Measurements from ENCODE around the gene ALDH1A2. TPM values are rescaled to one million over a fixed set of nuclear protein-coding genes. Genes with fewer than 3 reads are reported as not detected.

The ALDH1A2 gene
- total RNA-seq, 1 experiment from 2014 or later: 0.98 TPM

DNA sequence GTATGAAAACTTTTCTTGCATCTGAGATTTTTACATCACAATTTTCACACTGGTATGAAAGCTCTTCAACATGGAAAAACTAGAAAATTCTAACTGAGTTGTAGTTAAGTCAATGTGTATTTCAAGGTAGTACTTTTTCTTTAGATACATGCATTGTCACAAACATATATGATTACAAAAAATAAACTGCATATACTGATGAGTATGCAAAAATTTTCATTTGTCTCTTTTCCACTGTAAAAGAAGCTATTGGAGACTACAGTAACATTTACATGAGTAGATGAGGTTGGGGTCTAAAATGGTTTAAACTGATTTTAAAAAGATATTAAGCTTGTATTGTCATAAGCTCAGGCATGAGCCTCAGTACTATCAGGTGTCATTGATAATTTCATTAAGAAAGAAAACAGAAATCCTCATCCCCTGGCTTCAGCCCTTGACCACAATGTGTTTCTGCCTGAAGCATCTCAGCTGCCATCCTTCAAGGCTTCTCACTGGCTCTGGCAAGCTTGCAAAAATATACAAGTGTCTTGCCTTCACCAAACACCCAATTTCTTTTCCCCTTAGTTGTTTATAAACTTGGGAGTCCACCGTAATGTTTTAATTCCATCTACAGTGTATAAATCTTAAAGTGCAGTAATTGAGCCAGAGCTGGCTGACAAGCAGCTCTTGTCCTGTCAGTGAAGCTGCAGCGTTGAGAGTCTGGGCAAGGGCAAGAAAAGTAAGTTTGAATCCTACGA lies 71.9 kb downstream of the ALDH1A2 start:
- Histone ChIP-seq H3K4me3 (ENCODE audit: low read depth in 2 of 2, low read length in 2 of 2) (no peak overlapping the region), H3K36me3 (ENCODE audit: control insufficient read depth, insufficient read depth, low read length) (no peaks in the 10 kb centered on the region), H3K27ac (ENCODE audit: low read length) (no peak overlapping the region), H3K4me1 (ENCODE audit: control insufficient read depth, insufficient read depth, low read length) (no peaks in the 10 kb centered on the region), H3K9me3 (ENCODE audit: control insufficient read depth, insufficient read depth, low read depth, low read length) (no peaks in the 10 kb centered on the region), H3K27me3 (ENCODE audit: control insufficient read depth, insufficient read depth, low read length) (peaks cover 8% of the 10 kb centered on the region)
- BruUV-seq (replicated peaks): no TSS peak
- POLR2A ChIA-PET: no interaction called here
- ATAC-seq (no peak), DNase-seq (ENCODE audit: low read depth, low spot score) (no peak)
- CTCF ChIA-PET: no interaction called here
- TF ChIP-seq, protein P1, sequence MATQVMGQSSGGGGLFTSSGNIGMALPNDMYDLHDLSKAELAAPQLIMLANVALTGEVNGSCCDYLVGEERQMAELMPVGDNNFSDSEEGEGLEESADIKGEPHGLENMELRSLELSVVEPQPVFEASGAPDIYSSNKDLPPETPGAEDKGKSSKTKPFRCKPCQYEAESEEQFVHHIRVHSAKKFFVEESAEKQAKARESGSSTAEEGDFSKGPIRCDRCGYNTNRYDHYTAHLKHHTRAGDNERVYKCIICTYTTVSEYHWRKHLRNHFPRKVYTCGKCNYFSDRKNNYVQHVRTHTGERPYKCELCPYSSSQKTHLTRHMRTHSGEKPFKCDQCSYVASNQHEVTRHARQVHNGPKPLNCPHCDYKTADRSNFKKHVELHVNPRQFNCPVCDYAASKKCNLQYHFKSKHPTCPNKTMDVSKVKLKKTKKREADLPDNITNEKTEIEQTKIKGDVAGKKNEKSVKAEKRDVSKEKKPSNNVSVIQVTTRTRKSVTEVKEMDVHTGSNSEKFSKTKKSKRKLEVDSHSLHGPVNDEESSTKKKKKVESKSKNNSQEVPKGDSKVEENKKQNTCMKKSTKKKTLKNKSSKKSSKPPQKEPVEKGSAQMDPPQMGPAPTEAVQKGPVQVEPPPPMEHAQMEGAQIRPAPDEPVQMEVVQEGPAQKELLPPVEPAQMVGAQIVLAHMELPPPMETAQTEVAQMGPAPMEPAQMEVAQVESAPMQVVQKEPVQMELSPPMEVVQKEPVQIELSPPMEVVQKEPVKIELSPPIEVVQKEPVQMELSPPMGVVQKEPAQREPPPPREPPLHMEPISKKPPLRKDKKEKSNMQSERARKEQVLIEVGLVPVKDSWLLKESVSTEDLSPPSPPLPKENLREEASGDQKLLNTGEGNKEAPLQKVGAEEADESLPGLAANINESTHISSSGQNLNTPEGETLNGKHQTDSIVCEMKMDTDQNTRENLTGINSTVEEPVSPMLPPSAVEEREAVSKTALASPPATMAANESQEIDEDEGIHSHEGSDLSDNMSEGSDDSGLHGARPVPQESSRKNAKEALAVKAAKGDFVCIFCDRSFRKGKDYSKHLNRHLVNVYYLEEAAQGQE (IDR thresholded peaks at IDR 0.05; ENCODE audit: insufficient read depth in 1 of 2, low read depth in 2 of 2, low read length in 1 of 2): no peak
- TF ChIP-seq, protein P2, sequence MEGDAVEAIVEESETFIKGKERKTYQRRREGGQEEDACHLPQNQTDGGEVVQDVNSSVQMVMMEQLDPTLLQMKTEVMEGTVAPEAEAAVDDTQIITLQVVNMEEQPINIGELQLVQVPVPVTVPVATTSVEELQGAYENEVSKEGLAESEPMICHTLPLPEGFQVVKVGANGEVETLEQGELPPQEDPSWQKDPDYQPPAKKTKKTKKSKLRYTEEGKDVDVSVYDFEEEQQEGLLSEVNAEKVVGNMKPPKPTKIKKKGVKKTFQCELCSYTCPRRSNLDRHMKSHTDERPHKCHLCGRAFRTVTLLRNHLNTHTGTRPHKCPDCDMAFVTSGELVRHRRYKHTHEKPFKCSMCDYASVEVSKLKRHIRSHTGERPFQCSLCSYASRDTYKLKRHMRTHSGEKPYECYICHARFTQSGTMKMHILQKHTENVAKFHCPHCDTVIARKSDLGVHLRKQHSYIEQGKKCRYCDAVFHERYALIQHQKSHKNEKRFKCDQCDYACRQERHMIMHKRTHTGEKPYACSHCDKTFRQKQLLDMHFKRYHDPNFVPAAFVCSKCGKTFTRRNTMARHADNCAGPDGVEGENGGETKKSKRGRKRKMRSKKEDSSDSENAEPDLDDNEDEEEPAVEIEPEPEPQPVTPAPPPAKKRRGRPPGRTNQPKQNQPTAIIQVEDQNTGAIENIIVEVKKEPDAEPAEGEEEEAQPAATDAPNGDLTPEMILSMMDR (IDR thresholded peaks at IDR 0.05): no peak
- TF ChIP-seq SIN3A (IDR thresholded peaks at IDR 0.05; ENCODE audit: borderline replicate concordance, insufficient read depth, low read depth, low read length) (no peak), POLR2AphosphoS5 (IDR thresholded peaks at IDR 0.05; ENCODE audit: low read depth, low read length) (no peak), TCF7L2 (IDR thresholded peaks at IDR 0.05; ENCODE audit: low read depth, low read length) (no peak)
- intact Hi-C loops (cut with micrococcal nuclease; ENCODE audit: unreplicated experiment) (no loop called here), in situ Hi-C loops (cut with HindIII; ENCODE audit: low pct_unique_long_range_greater_than_20kb, low sequenced_read_pairs) (no loop called here)

DNA sequence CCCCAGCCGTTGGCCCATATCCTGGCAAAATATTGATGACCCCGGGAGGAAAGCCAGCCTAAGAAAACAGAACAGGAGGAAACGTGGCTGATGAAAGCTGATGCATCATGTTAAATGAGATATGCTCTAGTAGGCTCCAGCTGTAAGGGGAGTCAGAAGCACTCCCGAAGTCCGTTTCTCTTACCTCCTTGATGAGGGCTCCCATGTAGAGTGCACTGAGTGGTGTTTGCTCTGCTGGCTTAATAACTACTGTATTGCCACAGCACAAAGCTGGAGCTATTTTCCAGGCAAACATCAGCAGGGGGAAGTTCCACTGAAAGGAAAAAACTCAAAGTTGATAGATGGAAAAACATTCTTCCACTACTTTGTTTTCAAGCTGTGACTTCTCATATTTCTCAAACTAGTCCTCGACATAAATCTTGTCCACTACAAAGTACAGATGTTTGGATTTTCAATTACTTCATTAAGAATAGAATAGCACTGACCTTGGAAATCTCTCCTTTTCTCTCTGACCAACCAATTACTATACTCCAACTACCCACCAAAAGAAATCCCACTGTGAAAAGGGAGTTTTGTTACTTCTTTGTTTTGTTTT lies 72.7 kb downstream of the ALDH1A2 start:
- CTCF ChIA-PET: no interaction called here
- Histone ChIP-seq H3K9me3 (ENCODE audit: control insufficient read depth, insufficient read depth, low read depth, low read length) (no peaks in the 10 kb centered on the region), H3K4me3 (ENCODE audit: low read depth in 2 of 2, low read length in 2 of 2) (no peak overlapping the region), H3K27me3 (ENCODE audit: control insufficient read depth, insufficient read depth, low read length) (peaks cover 8% of the 10 kb centered on the region), H3K4me1 (ENCODE audit: control insufficient read depth, insufficient read depth, low read length) (no peaks in the 10 kb centered on the region), H3K27ac (ENCODE audit: low read length) (no peak overlapping the region), H3K36me3 (ENCODE audit: control insufficient read depth, insufficient read depth, low read length) (no peaks in the 10 kb centered on the region)
- DNase-seq (ENCODE audit: low read depth, low spot score) (no peak), ATAC-seq (no peak)
- BruUV-seq (replicated peaks): no TSS peak
- POLR2A ChIA-PET: no interaction called here
- intact Hi-C loops (cut with micrococcal nuclease; ENCODE audit: unreplicated experiment): no loop called here
- in situ Hi-C loops (cut with HindIII; ENCODE audit: low pct_unique_long_range_greater_than_20kb, low sequenced_read_pairs): no loop called here
- TF ChIP-seq TCF7L2 (IDR thresholded peaks at IDR 0.05; ENCODE audit: low read depth, low read length) (no peak), POLR2AphosphoS5 (IDR thresholded peaks at IDR 0.05; ENCODE audit: low read depth, low read length) (no peak), SIN3A (IDR thresholded peaks at IDR 0.05; ENCODE audit: borderline replicate concordance, insufficient read depth, low read depth, low read length) (no peak)
- TF ChIP-seq, protein P2 (IDR thresholded peaks at IDR 0.05): no peak
- TF ChIP-seq, protein P1 (IDR thresholded peaks at IDR 0.05; ENCODE audit: insufficient read depth in 1 of 2, low read depth in 2 of 2, low read length in 1 of 2): no peak

All from Panc1 (cell line).